Testis (tissue), 2 donors: Measurements from ENCODE around the gene KLHL3.

Experiments used
- POLR2A ChIP-seq: fragments of 450-650 bp; IDR thresholded peaks from one replicate; pipeline ENCODE4 v1.6.1; 2017; ENCODE audit warnings: antibody characterized with exemption, mild to moderate bottlenecking, moderate library complexity
- TF ChIP-seq, protein P1 (sequence below), 3 experiments: fragments of 450-650 bp in 2 of 3; fragments of 200-600 bp in 1 of 3; sonication (generic) in 1 of 3; IDR thresholded peaks; one replicate each; pipeline ENCODE4 v1.5.1; 2016 to 2019; ENCODE audit warnings: antibody characterized with exemption in 3 of 3, mild to moderate bottlenecking in 2 of 3, moderate library complexity in 1 of 3

DNA sequence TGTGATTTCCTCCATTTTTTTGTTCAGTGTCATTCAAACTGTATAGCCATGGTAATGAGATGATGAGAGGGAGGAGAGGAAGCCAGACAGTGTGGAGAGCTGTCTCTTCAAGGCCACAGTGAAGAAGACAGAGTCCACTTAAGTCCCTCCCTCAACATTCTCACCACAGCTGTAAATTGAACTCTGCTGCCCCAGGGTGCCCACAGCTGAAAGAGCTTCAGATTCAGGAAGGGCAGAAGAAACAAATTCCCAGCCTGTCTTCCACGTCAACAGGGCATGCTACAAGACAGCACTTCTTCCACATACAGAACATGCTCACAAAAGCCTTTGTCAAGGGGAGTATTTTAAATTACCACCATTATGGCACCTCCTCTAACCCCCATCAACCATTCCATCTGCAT is 100.4 kb downstream of the KLHL3 start:
- TF ChIP-seq, protein P1, sequence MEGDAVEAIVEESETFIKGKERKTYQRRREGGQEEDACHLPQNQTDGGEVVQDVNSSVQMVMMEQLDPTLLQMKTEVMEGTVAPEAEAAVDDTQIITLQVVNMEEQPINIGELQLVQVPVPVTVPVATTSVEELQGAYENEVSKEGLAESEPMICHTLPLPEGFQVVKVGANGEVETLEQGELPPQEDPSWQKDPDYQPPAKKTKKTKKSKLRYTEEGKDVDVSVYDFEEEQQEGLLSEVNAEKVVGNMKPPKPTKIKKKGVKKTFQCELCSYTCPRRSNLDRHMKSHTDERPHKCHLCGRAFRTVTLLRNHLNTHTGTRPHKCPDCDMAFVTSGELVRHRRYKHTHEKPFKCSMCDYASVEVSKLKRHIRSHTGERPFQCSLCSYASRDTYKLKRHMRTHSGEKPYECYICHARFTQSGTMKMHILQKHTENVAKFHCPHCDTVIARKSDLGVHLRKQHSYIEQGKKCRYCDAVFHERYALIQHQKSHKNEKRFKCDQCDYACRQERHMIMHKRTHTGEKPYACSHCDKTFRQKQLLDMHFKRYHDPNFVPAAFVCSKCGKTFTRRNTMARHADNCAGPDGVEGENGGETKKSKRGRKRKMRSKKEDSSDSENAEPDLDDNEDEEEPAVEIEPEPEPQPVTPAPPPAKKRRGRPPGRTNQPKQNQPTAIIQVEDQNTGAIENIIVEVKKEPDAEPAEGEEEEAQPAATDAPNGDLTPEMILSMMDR (IDR thresholded peaks at IDR 0.05) = no peak
- TF ChIP-seq POLR2A = no peak
